Thyroid gland (tissue), 4 donors: ENCODE measurements around the gene RASGRP4.

ENCODE experiments used
- CTCF ChIP-seq, 6 experiments: fragments of 200-600 bp in 3 of 6; fragments of 450-650 bp in 3 of 6; sonication (generic) in 3 of 6; IDR thresholded peaks; one replicate each; pipeline ENCODE4 v1.5.1; 2016 to 2019; ENCODE audit warnings: antibody characterized with exemption in 6 of 6, mild to moderate bottlenecking in 2 of 6, inconsistent platforms in 1 of 6, moderate library complexity in 1 of 6
- POLR2A ChIP-seq, 2 donors: fragments of 450-650 bp; IDR thresholded peaks; one replicate each; pipeline ENCODE4 v1.6.1; 2017; ENCODE audit warnings: antibody characterized with exemption in 2 of 2, mild to moderate bottlenecking in 2 of 2, moderate library complexity in 1 of 2

- no peak for TF ChIP-seq CTCF (IDR thresholded peaks at IDR 0.05)
- no peak for TF ChIP-seq POLR2A (IDR thresholded peaks at IDR 0.05)
These were observed 49.0 kb downstream of the RASGRP4 start for GRCh38 chr19:38377052-38377451.
